NCI-H2029 (cell line): ENCODE measurements around the gene CBL.
"Not testable (repeated sequence)": the region's sequence is repeated elsewhere in the genome, so short reads cannot be mapped to it uniquely, and the experiment has no call there.

Experiments used
- DNase-seq: peaks from one replicate; lab custom pipeline; 2025; lab: John Stamatoyannopoulos, UW

Gene CBL

DNA sequence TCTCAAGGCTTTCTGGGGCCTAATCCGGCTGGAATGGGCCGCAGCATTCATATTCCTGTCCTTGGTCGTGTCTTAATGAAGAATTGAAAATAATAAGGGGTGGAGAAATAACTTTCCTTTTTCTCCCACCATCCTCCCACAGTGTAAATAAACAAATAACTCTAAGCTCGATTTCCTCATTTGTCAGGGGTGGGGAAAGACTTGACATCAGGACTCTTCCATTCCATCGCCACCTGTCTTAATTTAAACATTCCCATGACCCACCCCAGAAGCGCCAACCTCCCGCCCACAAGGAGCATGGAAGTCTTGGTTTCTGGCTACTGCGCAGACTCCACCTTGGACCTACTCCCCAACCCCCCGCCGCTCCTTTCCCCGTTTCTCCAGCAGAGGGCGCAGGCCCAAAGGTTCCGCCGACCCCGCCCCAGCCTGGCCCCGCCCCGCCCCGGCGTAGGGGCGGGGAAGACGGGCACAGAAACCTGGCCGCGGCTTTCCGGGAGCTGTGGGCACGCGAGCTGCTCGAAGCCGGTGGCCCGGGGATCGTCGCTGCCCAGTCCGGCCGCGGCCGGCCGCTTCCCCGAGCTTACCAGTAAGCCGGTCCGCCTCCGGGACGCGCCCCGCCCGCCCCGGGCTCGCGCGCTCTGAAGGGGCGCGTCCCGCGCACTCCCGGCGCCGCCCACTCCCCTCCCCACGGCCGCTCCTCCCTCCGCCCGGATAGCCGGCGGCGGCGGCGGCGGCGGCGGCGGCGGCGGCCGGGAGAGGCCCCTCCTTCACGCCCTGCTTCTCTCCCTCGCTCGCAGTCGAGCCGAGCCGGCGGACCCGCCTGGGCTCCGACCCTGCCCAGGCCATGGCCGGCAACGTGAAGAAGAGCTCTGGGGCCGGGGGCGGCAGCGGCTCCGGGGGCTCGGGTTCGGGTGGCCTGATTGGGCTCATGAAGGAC is at the start of gene CBL:
Gene CBL, plus strand, starts transcription at position 766 of the 937 bp plus-strand sequence. Its CDS starts 79 bp downstream, at position 845.
- peak; percentile 87 for DNase-seq

DNA sequence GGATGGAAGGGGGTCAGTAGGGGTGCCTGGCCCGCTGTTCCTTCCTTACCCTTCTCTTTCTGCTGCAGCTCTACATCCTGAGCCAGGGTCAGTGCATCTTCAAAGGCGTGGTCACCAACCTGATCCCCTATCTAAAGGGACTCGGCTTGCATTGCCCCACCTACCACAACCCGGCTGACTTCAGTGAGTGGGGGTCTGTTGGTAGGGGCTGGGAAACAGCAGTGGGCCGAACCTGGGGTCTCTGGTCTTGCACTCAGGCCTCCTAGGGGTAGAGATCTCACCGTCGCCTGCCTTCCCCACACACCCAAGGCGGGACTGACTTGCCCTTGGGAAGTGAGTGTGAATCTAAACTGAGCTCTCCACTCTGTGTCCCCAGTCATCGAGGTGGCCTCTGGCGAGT is 49.6 kb upstream of the CBL start:
- no peak for DNase-seq

GRCh38 chr11:119157063-119157462 is 49.1 kb upstream of the CBL start:
- DNase-seq: no peak

GRCh38 chr11:119158467-119158866 is 47.7 kb upstream of the CBL start:
- DNase-seq: no peak

DNA sequence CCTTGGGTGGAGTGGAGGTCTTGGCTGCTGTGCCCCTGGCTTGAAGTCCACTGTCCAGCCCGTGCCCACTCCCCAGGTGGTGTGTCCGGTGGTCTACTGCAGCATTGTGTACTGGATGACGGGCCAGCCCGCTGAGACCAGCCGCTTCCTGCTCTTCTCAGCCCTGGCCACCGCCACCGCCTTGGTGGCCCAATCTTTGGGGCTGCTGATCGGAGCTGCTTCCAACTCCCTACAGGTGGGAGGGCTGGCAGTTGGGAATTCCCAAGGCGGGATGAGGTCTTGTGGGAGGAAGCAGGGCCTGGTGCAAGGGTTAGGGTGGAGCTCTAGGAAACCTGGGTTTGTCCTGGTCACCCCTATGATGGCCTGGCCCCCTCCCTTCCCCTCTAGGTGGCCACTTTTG is 46.0 kb upstream of the CBL start:
- no peak for DNase-seq

GRCh38 chr11:119161871-119162270 is 44.3 kb upstream of the CBL start:
- DNase-seq: no peak

DNA sequence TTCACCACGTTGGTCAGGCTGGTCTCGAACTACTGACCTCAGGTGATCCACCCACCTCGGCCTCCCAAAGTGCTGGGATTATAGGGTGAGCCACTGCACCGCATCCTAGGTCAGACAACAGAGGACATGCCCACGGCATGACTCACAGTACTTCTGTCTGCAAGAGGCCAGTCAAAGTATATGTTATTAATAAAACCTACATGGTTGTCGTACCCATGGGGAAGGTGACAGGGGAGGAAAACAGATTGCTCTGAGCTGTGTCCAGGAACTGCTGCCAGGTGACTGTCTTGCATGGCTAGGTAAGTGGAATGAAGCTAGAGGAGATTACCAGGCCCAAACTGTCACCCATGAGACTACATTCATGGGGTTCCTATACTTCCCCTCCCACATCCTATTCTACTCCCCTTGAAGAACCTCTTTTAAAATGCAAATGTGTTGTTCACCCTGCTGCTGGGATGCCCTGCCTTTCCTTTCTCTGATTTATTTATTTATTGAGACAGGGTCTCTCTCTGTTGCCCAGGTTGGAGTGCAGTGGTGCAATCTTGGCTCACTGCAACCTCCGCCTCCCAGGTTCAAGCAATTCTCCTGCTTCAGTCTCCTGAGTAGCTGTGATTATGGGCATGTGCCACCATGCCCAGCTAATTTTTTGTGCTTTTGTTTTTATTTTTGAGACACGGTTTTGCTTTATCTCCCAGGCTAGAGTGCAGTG is 39.6 kb upstream of the CBL start:
- DNase-seq: no peak

DNA sequence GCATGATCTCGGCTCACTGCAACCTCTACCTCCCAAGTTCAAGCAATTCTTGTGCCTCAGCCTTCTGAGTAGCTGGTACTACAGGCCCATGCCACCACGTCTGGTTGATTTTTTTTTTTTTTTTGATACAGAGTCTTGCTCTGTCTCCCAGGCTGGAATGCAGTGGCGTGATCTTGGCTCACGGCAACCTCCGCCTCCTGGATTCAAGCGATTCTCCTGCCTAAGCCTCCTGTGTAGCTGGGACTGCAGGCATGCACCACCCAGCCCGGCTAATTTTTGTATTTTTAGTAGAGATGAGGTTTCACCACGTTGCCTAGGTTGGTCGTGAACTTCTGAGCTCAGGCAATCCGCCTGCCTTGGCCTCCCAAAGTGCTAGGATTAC is 39.1 kb upstream of the CBL start:
- DNase-seq: not testable (repeated sequence)

- no peak for DNase-seq
Measured at GRCh38 chr11:119167933-119168332, 38.2 kb upstream of the CBL start.

DNA sequence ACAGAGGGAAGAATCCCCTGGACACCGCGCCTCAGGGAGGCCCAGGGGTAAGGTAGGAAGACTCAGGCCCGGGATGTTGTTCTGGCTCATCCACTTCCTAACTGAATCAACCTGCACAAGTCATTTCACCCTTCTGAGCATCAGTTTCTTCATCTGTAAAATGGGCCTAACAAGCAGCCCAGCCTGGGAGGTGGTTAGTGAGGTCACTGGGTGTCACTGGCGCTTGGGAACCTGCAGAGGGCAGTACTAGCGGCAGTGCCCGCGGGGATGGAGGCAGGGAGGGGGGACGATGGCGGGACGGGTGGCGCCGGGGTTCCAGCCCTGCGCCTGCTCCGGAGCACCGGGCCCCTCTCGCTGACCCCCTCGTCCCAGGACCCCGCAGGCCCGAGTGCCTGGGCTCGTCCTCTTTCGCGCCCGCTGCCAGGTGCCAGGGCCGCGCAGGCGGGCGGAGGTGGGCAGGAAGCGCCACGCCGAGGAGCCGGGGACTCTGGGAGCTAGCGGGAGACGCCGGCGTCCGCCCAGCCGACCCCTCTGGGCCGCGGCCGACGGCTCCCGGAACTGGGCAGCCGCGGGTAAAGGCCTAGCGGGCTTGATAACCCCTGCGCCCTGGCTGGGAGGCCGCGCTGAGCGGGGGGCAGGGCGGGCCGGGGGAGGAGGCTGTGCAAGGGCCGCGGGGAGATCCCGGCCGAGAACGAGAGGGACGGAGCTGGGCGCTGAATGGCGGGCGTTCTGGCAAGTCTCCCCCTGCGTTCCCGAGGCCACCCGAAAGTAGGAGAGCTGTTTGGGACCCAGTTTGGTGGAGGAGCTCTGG is 37.5 kb upstream of the CBL start, which contains the start of gene NLRX1:
Gene NLRX1, plus strand, starts transcription at position 255 of the 811 bp plus-strand sequence. CDS start 2,679 bp downstream, outside the sequence.
- DNase-seq: peak; percentile 74

DNA sequence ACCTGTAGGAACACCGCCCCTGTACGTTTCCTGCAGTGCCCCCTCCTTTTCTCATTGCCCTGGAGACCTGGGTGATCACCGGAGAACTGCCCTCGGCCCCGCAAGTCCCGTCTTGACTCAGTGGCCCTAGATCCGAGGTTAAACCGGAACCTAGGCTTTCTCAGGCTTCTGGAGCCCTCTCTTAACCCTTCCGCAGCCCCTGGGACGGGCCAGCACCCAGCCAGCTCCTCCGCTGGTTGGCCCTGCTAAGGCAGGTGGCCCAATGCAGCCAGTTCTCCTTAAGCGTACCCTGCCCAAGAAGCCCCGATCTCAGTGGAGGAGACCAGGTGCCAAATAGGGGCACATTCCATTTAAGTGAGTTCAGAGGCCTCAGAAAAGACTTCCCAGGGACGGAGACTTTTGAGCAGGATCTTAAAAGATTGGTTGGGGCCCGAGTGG is 36.8 kb upstream of the CBL start:
- DNase-seq: no peak

DNA sequence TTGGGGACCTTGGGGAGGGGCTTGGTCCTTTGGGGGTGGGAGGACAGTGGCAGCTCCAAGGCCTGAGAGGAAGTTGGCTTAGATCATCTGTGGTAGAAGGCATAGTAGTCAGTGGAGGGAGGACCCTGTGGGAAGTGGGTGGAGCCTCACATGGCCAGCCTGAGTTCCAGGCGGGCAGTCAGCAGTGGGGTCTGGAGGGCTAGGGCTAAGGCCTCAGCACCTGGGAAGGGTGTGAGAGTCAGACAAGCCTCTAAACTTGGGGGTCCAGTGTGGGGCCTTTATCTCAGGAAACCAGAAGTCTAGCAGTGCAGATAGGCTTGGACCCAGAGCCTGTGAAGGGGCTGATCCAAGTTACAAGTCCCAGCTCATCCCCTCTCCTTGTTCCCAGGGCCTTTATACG is 33.6 kb upstream of the CBL start:
- no peak for DNase-seq

- DNase-seq: no peak
Measured at GRCh38 chr11:119173453-119173852, 32.7 kb upstream of the CBL start.

DNA sequence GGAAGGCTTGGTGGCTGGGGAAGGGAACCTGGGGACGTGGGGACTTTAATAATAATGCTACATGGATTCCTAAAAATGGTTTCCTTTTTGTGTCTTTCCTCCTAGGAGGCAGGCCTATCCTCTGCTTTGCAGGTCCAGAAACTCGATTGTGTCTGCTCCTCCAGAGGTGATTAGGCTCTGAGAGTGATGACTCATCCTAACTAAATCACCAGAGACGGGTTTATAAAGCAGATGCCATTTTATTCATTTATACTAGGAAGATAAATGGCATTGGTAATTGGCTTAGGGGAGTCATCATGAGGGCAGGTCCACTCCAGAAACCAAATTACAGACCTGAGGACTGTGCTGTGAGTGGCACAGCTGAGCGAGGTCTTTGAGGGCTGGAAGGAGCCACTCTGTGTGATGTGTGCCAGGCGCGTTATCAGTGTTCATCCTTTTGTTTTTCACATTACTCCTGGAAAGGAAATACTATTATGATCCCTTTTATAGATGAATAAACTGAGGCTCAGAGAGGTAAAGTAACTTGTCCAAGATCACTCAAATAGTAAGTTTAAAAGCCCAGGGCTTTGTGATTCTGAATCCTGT is 30.6 kb upstream of the CBL start:
- DNase-seq: peak; percentile 38

GRCh38 chr11:119178166-119178680 is 27.9 kb upstream of the CBL start:
- DNase-seq: no peak

DNA sequence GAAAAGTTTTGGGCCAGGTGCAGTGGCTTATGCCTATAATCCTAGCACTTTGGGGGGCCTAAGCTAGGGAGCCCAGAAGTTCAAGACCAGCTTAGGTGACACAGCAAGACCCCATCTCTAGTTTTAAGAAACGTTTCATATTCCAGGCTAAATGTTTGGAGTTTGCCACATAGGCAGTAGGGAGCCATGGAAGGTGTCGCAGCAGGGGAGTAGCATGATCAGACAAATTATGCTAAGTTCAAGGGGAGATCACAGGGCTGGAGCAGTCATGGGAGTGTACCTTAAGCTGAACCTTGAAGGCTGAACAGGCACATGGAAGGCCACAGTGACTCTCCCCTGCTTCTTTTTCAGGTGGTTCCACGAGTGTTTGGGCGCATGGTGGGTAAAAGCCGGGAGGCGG is 26.8 kb upstream of the CBL start:
- no peak for DNase-seq

DNA sequence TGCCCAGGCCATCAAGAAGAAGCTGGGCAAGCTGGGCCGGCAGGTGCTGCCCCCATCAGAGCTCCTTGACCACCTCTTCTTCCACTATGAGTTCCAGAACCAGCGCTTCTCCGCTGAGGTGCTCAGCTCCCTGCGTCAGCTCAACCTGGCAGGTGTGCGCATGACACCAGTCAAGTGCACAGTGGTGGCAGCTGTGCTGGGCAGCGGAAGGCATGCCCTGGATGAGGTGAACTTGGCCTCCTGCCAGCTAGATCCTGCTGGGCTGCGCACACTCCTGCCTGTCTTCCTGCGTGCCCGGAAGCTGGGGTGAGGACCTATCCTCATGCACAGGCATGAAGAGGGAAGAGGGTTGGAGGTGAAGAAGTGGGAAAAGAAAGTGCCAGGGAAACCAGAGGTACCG is 26.2 kb upstream of the CBL start:
- peak; percentile 95 for DNase-seq

- no peak for DNase-seq
Measured at GRCh38 chr11:119180729-119181676, 25.1 kb upstream of the CBL start.

GRCh38 chr11:119181677-119182412 is 24.3 kb upstream of the CBL start:
- DNase-seq: peak; percentile 73

- not testable (repeated sequence) for DNase-seq
Measured at GRCh38 chr11:119184399-119184798, 21.7 kb upstream of the CBL start.
